WTC11 (cell line): Measurements from ENCODE around the gene FMO2. TPM values are rescaled to one million over a fixed set of nuclear protein-coding genes. Genes with fewer than 3 reads are reported as not detected.

Source experiments
- ATAC-seq: fragments of 200-7000 bp; cut with Tn5 transposase; 2 replicates; pipeline ENCODE4 v1.10.0; 2021; ENCODE audit warnings: mild to moderate bottlenecking, moderate library complexity
- CTCF ChIA-PET: fragments of 300-600 bp; sonication (Branson Sonifier 250); formaldehyde crosslinking; loops from one replicate; lab custom pipeline; 2021; ENCODE audit warnings: antibody characterized with exemption; lab: Charles Lee
- POLR2A ChIA-PET: fragments of 350-600 bp; sonication (Branson Sonifier 250); formaldehyde crosslinking; loops from one replicate; lab custom pipeline; 2021; ENCODE audit warnings: antibody characterized with exemption; lab: Charles Lee
- DNase-seq: peaks from one replicate; pipeline ENCODE4 v3.0.0; 2021; ENCODE audit warnings: low spot score
- H3K27ac Mint-ChIP-seq: 2 replicates; pipeline ENCODE4 v1.8.0; 2021; ENCODE audit warnings: mixed read lengths
- H3K27me3 Mint-ChIP-seq: 2 replicates; pipeline ENCODE4 v1.8.0; 2021; ENCODE audit warnings: low read depth, mild to moderate bottlenecking, moderate library complexity, mixed read lengths
- H3K36me3 Mint-ChIP-seq: 2 replicates; pipeline ENCODE4 v1.8.0; 2021; ENCODE audit warnings: mixed read lengths
- H3K4me1 Mint-ChIP-seq: 2 replicates; pipeline ENCODE4 v1.8.0; 2022; ENCODE audit warnings: mixed read lengths
- H3K4me3 Mint-ChIP-seq: 2 replicates; pipeline ENCODE4 v1.8.0; 2021; ENCODE audit warnings: mild to moderate bottlenecking, moderate library complexity, mixed read lengths
- H3K9me3 Mint-ChIP-seq: 2 replicates; pipeline ENCODE4 v1.8.0; 2021; ENCODE audit warnings: mixed read lengths
- CTCF ChIP-seq: fragments of 200-600 bp; IDR thresholded peaks from 2 replicates; pipeline ENCODE4 v1.8.0; 2022; ENCODE audit warnings: antibody characterized with exemption
- FOXK1 ChIP-seq: sonication (generic); formaldehyde crosslinking; IDR thresholded peaks from 2 replicates; pipeline ENCODE4 v1.8.0; 2022; ENCODE audit warnings: mild to moderate bottlenecking, moderate library complexity, missing genetic modification reagents
- IRF2 ChIP-seq: sonication (generic); formaldehyde crosslinking; IDR thresholded peaks from 2 replicates; pipeline ENCODE4 v1.8.0; 2022; ENCODE audit warnings: low read depth, missing genetic modification reagents, borderline replicate concordance
- JUN ChIP-seq: sonication (generic); formaldehyde crosslinking; IDR thresholded peaks from 2 replicates; pipeline ENCODE4 v1.8.0; 2023; ENCODE audit warnings: mild to moderate bottlenecking, missing genetic modification reagents
- MYBL2 ChIP-seq: sonication (generic); formaldehyde crosslinking; IDR thresholded peaks from 2 replicates; pipeline ENCODE4 v1.8.1; 2023; ENCODE audit warnings: mild to moderate bottlenecking, moderate library complexity, missing genetic modification reagents
- NFYB ChIP-seq: sonication (generic); formaldehyde crosslinking; conservative IDR thresholded peaks from 2 replicates; pipeline ENCODE4 v1.8.0; 2022; ENCODE audit warnings: low read depth, missing genetic modification reagents
- NR2C2 ChIP-seq: sonication (generic); formaldehyde crosslinking; IDR thresholded peaks from 2 replicates; pipeline ENCODE4 v1.8.0; 2022; ENCODE audit warnings: mild to moderate bottlenecking, missing genetic modification reagents
- PRDM15 ChIP-seq: sonication (generic); formaldehyde crosslinking; IDR thresholded peaks from 2 replicates; pipeline ENCODE4 v1.8.0; 2022; ENCODE audit warnings: missing genetic modification reagents
- RELA ChIP-seq: sonication (generic); formaldehyde crosslinking; IDR thresholded peaks from 2 replicates; pipeline ENCODE4 v1.8.1; 2022; ENCODE audit warnings: missing genetic modification reagents, mild to moderate bottlenecking, borderline replicate concordance
- ZNF219 ChIP-seq: sonication (generic); formaldehyde crosslinking; IDR thresholded peaks from 2 replicates; pipeline ENCODE4 v1.8.0; 2023; ENCODE audit warnings: missing genetic modification reagents, mild to moderate bottlenecking, borderline replicate concordance
- ZNF263 ChIP-seq: sonication (generic); formaldehyde crosslinking; IDR thresholded peaks from 2 replicates; pipeline ENCODE4 v1.8.1; 2022; ENCODE audit warnings: low read depth, mild to moderate bottlenecking, moderate library complexity, missing genetic modification reagents
- ZNF281 ChIP-seq: sonication (generic); formaldehyde crosslinking; IDR thresholded peaks from 2 replicates; pipeline ENCODE4 v1.8.0; 2023; ENCODE audit warnings: mild to moderate bottlenecking, missing genetic modification reagents
- ZNF396 ChIP-seq: fragments of 250-450 bp; sonication (Bioruptor Pico); IDR thresholded peaks from 2 replicates; pipeline ENCODE4 v1.8.0; 2021; ENCODE audit warnings: mild to moderate bottlenecking, moderate library complexity, borderline replicate concordance
- ZNF425 ChIP-seq: fragments of 250-450 bp; sonication (Bioruptor Pico); conservative IDR thresholded peaks from 2 replicates; pipeline ENCODE4 v1.9.0; 2021; ENCODE audit warnings: mild to moderate bottlenecking
- total RNA-seq: library from RNA; stranded (reverse); gene quantifications from 3 replicates; pipeline ENCODE4 v1.2.3, GENCODE V29; 2021

Gene FMO2
- total RNA-seq, 1 experiment from 2014 or later = not detected

- H3K4me1 Mint-ChIP-seq = peaks cover 18% of the 10 kb centered on the region
- POLR2A ChIA-PET = no interaction called here
- H3K27ac Mint-ChIP-seq = no peak overlapping the region
- H3K4me3 Mint-ChIP-seq = no peak overlapping the region
- CTCF ChIA-PET = interaction anchor here (0.6 to 2.8 kb wide), 32 partner anchors 8 to 1315 kb away, joined by 3 to 83 read pairs (median 4); partner anchors contain the start of genes FMO2 and FMO4
- TF ChIP-seq CTCF (peak; percentile 40), RELA (CRISPR knock-in tag) (no peak)
- H3K36me3 Mint-ChIP-seq = no peaks in the 10 kb centered on the region
- peak; percentile 36 for DNase-seq
- peaks cover 8% of the 10 kb centered on the region for H3K9me3 Mint-ChIP-seq
- peak; percentile 90 for ATAC-seq
- H3K27me3 Mint-ChIP-seq = peaks cover 25% of the 10 kb centered on the region
Observed at GRCh38 chr1:171245458-171246064, 60.5 kb downstream of the FMO2 start.

GRCh38 chr1:171247501-171247900 is 62.4 kb downstream of the FMO2 start:
- Mint-ChIP-seq H3K4me1 (peaks cover 33% of the 10 kb centered on the region), H3K36me3 (no peaks in the 10 kb centered on the region), H3K4me3 (no peak overlapping the region), H3K9me3 (no peaks in the 10 kb centered on the region), H3K27ac (no peak overlapping the region), H3K27me3 (peaks cover 25% of the 10 kb centered on the region)
- ChIA-PET CTCF (interaction anchor here (1.1 to 6.4 kb wide), 3 partner anchors 25 to 66 kb away, joined by 3 to 47 read pairs (median 3); partner anchors contain the start of gene FMO4), POLR2A (no interaction called here)
- DNase-seq (no peak), ATAC-seq (no peak)
- TF ChIP-seq FOXK1 (CRISPR knock-in tag) (no peak), NR2C2 (CRISPR knock-in tag) (no peak), ZNF281 (CRISPR knock-in tag) (no peak), ZNF425 (CRISPR knock-in tag) (no peak), ZNF396 (CRISPR knock-in tag) (no peak), ZNF219 (no peak), ZNF263 (CRISPR knock-in tag) (no peak), JUN (CRISPR knock-in tag) (no peak), IRF2 (CRISPR knock-in tag) (no peak), PRDM15 (CRISPR knock-in tag) (no peak), MYBL2 (no peak), NFYB (CRISPR knock-in tag) (no peak)
